Liver (tissue), 9 donors: ENCODE measurements around the gene C6orf89. TPM values are rescaled to one million over a fixed set of nuclear protein-coding genes. Genes with fewer than 3 reads are reported as not detected.

Experiments
- DNase-seq: peaks from one replicate; pipeline ENCODE4 v3.0.0-alpha.2; 2017; ENCODE audit warnings: low spot score
- H3K27ac ChIP-seq, 2 donors: one replicate each; pipeline ENCODE4 v1.7.0; 2013; ENCODE audit warnings: inconsistent platforms in 2 of 2, low read length in 2 of 2, control low read depth in 1 of 2, low read depth in 1 of 2, mild to moderate bottlenecking in 1 of 2
- H3K27me3 ChIP-seq, 4 donors: one replicate each; pipeline versions ENCODE4 v1.6.1 to v1.7.0; 2013; ENCODE audit warnings: low read length in 3 of 4, inconsistent platforms in 1 of 4, mild to moderate bottlenecking in 1 of 4, moderate library complexity in 1 of 4; ENCODE audit not compliant: control insufficient read depth in 4 of 4, insufficient read depth in 4 of 4
- H3K36me3 ChIP-seq, 4 donors: one replicate each; pipeline versions ENCODE4 v1.6.1 to v1.7.0; 2013; ENCODE audit warnings: low read length in 3 of 4, mild to moderate bottlenecking in 3 of 4, low read depth in 1 of 4, moderate library complexity in 1 of 4; ENCODE audit not compliant: control insufficient read depth in 4 of 4, insufficient read depth in 3 of 4
- H3K4me1 ChIP-seq, 4 donors: one replicate each; pipeline versions ENCODE4 v1.6.1 to v1.7.0; 2013; ENCODE audit warnings: low read length in 3 of 4, mild to moderate bottlenecking in 3 of 4, moderate library complexity in 1 of 4; ENCODE audit not compliant: control insufficient read depth in 4 of 4, insufficient read depth in 4 of 4
- H3K4me3 ChIP-seq, 3 donors: one replicate each; pipeline versions ENCODE4 v1.6.1 to v1.7.0; 2013; ENCODE audit warnings: low read length in 3 of 3, control low read depth in 1 of 3, low read depth in 1 of 3, mild to moderate bottlenecking in 1 of 3
- H3K9ac ChIP-seq, 2 donors: one replicate each; pipeline ENCODE4 v1.7.0; 2013; ENCODE audit warnings: low read length in 2 of 2, mild to moderate bottlenecking in 2 of 2, moderate library complexity in 2 of 2, control low read depth in 1 of 2, low read depth in 1 of 2
- H3K9me3 ChIP-seq, 4 donors: one replicate each; pipeline versions ENCODE4 v1.6.1 to v1.7.0; 2013; ENCODE audit warnings: low read length in 3 of 4; ENCODE audit not compliant: control insufficient read depth in 4 of 4
- EGR1 ChIP-seq, 2 donors: IDR thresholded peaks; 2 replicates each; pipeline ENCODE4 v1.6.1; 2016 to 2018; ENCODE audit warnings: antibody characterized with exemption in 2 of 2, low read depth in 2 of 2
- FOXA2 ChIP-seq: IDR thresholded peaks from 2 replicates; pipeline ENCODE4 v1.6.1; 2016; ENCODE audit warnings: antibody characterized with exemption
- GABPA ChIP-seq, 2 donors: IDR thresholded peaks in 1 of 2; conservative IDR thresholded peaks in 1 of 2; 2 replicates each; pipeline ENCODE4 v1.6.1; 2016; ENCODE audit warnings: antibody characterized with exemption in 2 of 2, mild to moderate bottlenecking in 1 of 2, moderate library complexity in 1 of 2
- HNF4A ChIP-seq, 2 donors: conservative IDR thresholded peaks; 2 replicates each; pipeline ENCODE4 v1.6.1; 2016; ENCODE audit warnings: antibody characterized with exemption in 2 of 2, mild to moderate bottlenecking in 2 of 2
- HNF4G ChIP-seq: IDR thresholded peaks from 2 replicates; pipeline ENCODE4 v1.6.1; 2016; ENCODE audit warnings: antibody characterized with exemption
- JUND ChIP-seq, 2 donors: IDR thresholded peaks; 2 replicates each; pipeline ENCODE4 v1.6.1; 2016; ENCODE audit warnings: antibody characterized with exemption in 2 of 2
- NR2F2 ChIP-seq: IDR thresholded peaks from 2 replicates; pipeline ENCODE4 v1.6.1; 2016; ENCODE audit warnings: antibody characterized with exemption
- RAD21 ChIP-seq, 2 donors: IDR thresholded peaks; 2 replicates each; pipeline ENCODE4 v1.6.1; 2016; ENCODE audit warnings: antibody characterized with exemption in 2 of 2, mild to moderate bottlenecking in 2 of 2
- RXRA ChIP-seq, 2 donors: IDR thresholded peaks; 2 replicates each; pipeline ENCODE4 v1.6.1; 2017 to 2018; ENCODE audit warnings: antibody characterized with exemption in 2 of 2, mild to moderate bottlenecking in 1 of 2
- YY1 ChIP-seq: IDR thresholded peaks from 2 replicates; pipeline ENCODE4 v1.6.1; 2016; ENCODE audit warnings: antibody characterized with exemption, mild to moderate bottlenecking
- WGBS: extraction: QIAGEN DNeasy Blood & Tissue Kit; methylation state at CpG from one replicate; pipeline ENCODE4 v1.1.7; 2013; 5-methylcytosine and 5-hydroxymethylcytosine counted together
- polyA plus RNA-seq, 2 donors: library from polyadenylated mRNA; stranded (reverse) in 1 of 2; unstranded in 1 of 2; fragments of 200-250 nt in 1 of 2; fragments of >200 nt in 1 of 2; fragmentation: Nextera tagmentation in 1 of 2; extraction: Ambion mirVana in 1 of 2; gene quantifications; one replicate each; pipeline versions ENCODE4 v1.2.1 to v1.2.3, GENCODE V29; 2013 to 2015
- total RNA-seq, 2 donors: library from RNA; depleted of rRNA; stranded (reverse); fragments of >200 nt; gene quantifications; one replicate each; pipeline ENCODE4 v1.2.3, GENCODE V29; 2014
- TF ChIP-seq, protein P1 (sequence below): IDR thresholded peaks from 2 replicates; pipeline ENCODE4 v1.6.1; 2016; ENCODE audit warnings: antibody characterized with exemption
- TF ChIP-seq, protein P2 (sequence below): IDR thresholded peaks from 2 replicates; pipeline ENCODE4 v1.6.1; 2016; ENCODE audit warnings: antibody characterized with exemption
- TF ChIP-seq, protein P3 (sequence below): fragments of 150-350 bp; IDR thresholded peaks from 2 replicates; pipeline ENCODE4 v1.5.1; 2017; ENCODE audit warnings: improper control_type of control experiment, low read depth, low read length; ENCODE audit not compliant: missing input control
- TF ChIP-seq, protein P4 (sequence below): IDR thresholded peaks from 2 replicates; pipeline ENCODE4 v1.6.1; 2016; ENCODE audit warnings: antibody characterized with exemption
- donor health status: healthy.
- donor health status: healthy.
- donor health status: healthy.
- donor health status: healthy.
- donor health status: healthy.

Gene C6orf89
- total and polyA plus RNA-seq, 4 donors, result 14.0 to 27.2 (median 21.0) TPM

DNA sequence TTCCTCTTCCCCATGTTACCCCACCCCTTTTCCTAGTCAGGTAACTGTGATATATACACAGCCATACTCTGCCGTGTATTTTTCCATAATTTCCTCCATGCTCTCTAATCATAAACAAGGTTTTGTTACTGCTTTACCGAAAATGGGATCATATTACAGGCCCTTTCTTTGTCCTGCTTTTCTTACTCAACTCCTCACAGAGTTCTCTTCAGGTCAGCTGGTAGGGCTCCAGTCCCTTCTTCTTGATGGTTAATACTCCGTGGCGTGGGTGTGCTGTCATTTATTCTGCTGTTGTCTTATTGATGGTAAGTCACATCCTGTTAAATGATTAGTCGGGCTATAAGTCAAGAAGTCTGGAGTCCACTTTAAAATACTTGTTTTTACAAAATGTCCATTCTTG is 43.9 kb downstream of the C6orf89 start:
- 69% methylated on average over 5 of the region's 5 CpGs for WGBS
- H3K4me3 ChIP-seq, result no peak overlapping the region
- no peaks in the 10 kb centered on the region for H3K4me1 ChIP-seq
- TF ChIP-seq FOXA2, result no peak
- TF ChIP-seq, protein P1, sequence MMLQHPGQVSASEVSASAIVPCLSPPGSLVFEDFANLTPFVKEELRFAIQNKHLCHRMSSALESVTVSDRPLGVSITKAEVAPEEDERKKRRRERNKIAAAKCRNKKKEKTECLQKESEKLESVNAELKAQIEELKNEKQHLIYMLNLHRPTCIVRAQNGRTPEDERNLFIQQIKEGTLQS, result no peak
- no peak for TF ChIP-seq RAD21 (IDR thresholded peaks at IDR 0.05)
- TF ChIP-seq, protein P2, sequence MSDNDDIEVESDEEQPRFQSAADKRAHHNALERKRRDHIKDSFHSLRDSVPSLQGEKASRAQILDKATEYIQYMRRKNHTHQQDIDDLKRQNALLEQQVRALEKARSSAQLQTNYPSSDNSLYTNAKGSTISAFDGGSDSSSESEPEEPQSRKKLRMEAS, result no peak
- TF ChIP-seq, protein P3, sequence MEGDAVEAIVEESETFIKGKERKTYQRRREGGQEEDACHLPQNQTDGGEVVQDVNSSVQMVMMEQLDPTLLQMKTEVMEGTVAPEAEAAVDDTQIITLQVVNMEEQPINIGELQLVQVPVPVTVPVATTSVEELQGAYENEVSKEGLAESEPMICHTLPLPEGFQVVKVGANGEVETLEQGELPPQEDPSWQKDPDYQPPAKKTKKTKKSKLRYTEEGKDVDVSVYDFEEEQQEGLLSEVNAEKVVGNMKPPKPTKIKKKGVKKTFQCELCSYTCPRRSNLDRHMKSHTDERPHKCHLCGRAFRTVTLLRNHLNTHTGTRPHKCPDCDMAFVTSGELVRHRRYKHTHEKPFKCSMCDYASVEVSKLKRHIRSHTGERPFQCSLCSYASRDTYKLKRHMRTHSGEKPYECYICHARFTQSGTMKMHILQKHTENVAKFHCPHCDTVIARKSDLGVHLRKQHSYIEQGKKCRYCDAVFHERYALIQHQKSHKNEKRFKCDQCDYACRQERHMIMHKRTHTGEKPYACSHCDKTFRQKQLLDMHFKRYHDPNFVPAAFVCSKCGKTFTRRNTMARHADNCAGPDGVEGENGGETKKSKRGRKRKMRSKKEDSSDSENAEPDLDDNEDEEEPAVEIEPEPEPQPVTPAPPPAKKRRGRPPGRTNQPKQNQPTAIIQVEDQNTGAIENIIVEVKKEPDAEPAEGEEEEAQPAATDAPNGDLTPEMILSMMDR, result no peak
- no peak for TF ChIP-seq HNF4A (conservative IDR thresholded peaks at IDR 0.05)
- TF ChIP-seq HNF4G, result no peak
- no peak for TF ChIP-seq YY1
- no peak for TF ChIP-seq NR2F2
- TF ChIP-seq, protein P4, sequence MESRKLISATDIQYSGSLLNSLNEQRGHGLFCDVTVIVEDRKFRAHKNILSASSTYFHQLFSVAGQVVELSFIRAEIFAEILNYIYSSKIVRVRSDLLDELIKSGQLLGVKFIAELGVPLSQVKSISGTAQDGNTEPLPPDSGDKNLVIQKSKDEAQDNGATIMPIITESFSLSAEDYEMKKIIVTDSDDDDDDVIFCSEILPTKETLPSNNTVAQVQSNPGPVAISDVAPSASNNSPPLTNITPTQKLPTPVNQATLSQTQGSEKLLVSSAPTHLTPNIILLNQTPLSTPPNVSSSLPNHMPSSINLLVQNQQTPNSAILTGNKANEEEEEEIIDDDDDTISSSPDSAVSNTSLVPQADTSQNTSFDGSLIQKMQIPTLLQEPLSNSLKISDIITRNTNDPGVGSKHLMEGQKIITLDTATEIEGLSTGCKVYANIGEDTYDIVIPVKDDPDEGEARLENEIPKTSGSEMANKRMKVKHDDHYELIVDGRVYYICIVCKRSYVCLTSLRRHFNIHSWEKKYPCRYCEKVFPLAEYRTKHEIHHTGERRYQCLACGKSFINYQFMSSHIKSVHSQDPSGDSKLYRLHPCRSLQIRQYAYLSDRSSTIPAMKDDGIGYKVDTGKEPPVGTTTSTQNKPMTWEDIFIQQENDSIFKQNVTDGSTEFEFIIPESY, result no peak
- DNase-seq, result no peak
- no peaks in the 10 kb centered on the region for H3K27me3 ChIP-seq
- H3K36me3 ChIP-seq, result peaks cover 0 to 8% (median 3%) of the 10 kb centered on the region in 4 donors
- no peak overlapping the region for H3K9ac ChIP-seq
- no peaks in the 10 kb centered on the region for H3K9me3 ChIP-seq
- no peak overlapping the region for H3K27ac ChIP-seq

DNA sequence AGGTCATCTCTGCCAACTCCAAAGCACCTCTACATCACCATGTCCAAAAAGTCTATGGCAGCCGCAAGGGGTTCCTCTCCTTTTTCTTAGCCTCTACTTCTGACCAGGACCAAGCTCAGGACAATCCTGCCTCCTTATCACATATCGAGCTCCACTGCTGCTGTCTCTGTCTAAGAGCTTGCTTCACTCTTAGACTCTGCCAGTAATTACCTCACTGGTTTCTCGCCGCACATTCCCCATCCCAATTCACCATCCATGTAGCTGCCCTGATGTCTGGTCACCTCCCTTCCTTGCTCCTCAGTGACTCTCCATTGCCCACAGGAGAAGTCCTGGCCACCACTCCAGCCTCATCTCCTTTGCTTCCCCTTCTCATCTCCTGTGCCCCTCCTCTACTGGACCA is 44.7 kb downstream of the C6orf89 start:
- no peak overlapping the region for H3K9ac ChIP-seq
- no peaks in the 10 kb centered on the region for H3K9me3 ChIP-seq
- no peaks in the 10 kb centered on the region for H3K4me1 ChIP-seq
- TF ChIP-seq HNF4G (no peak), EGR1 (IDR thresholded peaks at IDR 0.05; ENCODE audit: low read depth in 2 of 2) (no peak), RXRA (IDR thresholded peaks at IDR 0.05) (no peak), NR2F2 (no peak), GABPA (IDR thresholded peaks at IDR 0.05 in 1 of 2, conservative IDR thresholded peaks at IDR 0.05 in 1 of 2) (no peak), FOXA2 (no peak), JUND (IDR thresholded peaks at IDR 0.05) (no peak)
- TF ChIP-seq, protein P1, result no peak
- TF ChIP-seq, protein P2, result no peak
- TF ChIP-seq, protein P4, result no peak
- TF ChIP-seq, protein P3, result no peak
- H3K27me3 ChIP-seq, result no peaks in the 10 kb centered on the region
- no peak overlapping the region for H3K4me3 ChIP-seq
- H3K27ac ChIP-seq, result no peak overlapping the region
- no peaks in the 10 kb centered on the region for H3K36me3 ChIP-seq
- no peak for DNase-seq
- WGBS, result 92% methylated on average over 4 of the region's 4 CpGs
